ENCODE data around the gene ATRAID. TPM values are rescaled to one million over a fixed set of nuclear protein-coding genes. Genes with fewer than 3 reads are reported as not detected.

Gene ATRAID
- polyA plus RNA-seq, 3 donors: 93.7 to 176 (median 170) TPM

DNA sequence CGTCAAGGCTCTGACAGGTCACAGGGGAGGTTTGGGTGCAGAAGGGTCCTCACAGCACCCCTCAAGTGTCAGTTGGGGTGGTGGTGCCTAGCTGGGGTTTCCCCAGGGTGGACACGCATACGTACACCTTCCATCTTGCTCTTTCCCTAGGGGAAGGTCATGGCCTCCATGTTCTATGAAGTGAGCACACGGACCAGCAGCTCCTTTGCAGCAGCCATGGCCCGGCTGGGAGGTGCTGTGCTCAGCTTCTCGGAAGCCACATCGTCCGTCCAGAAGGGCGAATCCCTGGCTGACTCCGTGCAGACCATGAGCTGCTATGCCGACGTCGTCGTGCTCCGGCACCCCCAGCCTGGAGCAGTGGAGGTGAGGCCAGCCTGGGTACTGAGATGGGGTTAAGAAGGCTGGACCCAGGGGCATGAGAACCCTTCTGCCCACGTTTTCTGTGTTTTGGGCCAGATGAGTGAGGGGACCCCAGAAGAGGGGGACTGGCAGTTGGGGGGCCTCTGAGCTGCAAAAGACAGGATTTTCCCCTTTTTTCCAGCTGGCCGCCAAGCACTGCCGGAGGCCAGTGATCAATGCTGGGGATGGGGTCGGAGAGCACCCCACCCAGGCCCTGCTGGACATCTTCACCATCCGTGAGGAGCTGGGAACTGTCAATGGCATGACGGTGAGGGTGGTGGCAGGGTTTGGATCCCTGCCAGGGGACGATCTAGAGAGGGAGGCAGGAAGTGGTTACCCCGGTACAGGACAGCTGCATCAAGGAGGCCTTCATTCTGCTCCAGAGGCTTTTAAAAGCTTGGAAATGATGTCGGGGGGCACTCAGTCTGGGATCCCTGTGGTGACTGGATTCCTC, 30.1 kb downstream of the ATRAID start:
- WGBS, 3 donors: 80 to 87% (median 83%) methylated on average over 24 of the region's 24 CpGs
- H3K27ac ChIP-seq (ENCODE audit: low read depth, low read length): no peak overlapping the region

GRCh38 chr2:27242614-27242951, 30.7 kb downstream of the ATRAID start:
- no peak overlapping the region for H3K27ac ChIP-seq (ENCODE audit: low read depth, low read length)
- 94 to 96% (median 95%) methylated on average over 16 of the region's 16 CpGs for WGBS, 3 donors

DNA sequence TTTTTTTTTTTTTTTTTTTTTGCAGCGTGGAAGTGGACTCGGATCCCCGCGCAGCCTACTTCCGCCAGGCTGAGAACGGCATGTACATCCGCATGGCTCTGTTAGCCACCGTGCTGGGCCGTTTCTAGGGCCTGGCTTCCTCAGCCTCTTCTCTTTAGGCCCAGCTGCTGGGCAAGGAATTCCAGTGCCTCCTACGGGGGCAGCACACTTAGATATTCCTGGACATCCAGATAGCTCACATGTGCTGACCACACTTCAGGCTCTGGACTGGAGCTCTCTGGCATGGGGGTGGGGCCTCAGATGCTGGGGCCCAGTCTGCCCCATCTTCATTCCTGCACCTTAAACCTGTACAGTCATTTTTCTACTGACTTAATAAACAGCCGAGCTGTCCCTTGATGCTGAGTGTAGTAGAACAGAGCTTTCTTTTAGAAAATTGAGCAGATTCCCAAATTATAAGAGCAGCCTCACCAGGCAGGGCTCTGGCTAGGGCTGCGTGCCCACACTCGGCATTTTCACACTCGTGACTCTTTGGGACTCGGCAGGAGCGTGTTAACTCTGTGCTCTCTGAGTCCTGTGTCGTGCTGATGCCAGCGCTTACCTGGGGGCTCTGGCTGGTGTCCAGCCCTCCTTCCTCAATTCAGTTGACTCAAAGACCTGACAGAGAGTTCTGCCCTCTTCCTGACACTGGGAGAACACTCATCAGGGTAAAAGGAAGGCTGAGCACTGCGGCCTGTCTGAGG, 31.7 kb downstream of the ATRAID start:
- 86 to 91% (median 89%) methylated on average over 18 to 19 of the region's 19 CpGs for WGBS, 3 donors
- H3K27ac ChIP-seq (ENCODE audit: low read depth, low read length): no peak overlapping the region

DNA sequence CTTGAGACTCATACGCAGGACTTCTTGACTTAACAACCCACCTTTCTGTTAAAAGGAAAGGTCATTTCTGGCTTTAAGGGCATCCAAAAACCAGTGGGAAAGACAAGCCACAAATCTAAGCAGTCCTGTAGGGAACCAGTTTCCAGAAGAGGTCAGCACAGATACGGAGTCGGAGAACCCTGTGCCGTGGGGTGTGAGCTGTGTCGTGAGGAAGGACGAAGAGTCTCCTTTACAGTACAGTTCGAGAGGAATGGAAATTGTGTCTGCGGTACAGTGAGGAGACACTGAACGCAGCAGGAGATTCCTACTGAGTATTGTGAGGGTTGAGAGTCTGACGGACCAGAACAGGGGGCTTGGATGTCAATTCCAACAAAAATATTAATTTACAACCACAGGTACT, 33.3 kb downstream of the ATRAID start:
- no peak overlapping the region for H3K27ac ChIP-seq (ENCODE audit: low read depth, low read length)
- WGBS, 3 donors: 71 to 79% (median 76%) methylated on average over 10 of the region's 10 CpGs

DNA sequence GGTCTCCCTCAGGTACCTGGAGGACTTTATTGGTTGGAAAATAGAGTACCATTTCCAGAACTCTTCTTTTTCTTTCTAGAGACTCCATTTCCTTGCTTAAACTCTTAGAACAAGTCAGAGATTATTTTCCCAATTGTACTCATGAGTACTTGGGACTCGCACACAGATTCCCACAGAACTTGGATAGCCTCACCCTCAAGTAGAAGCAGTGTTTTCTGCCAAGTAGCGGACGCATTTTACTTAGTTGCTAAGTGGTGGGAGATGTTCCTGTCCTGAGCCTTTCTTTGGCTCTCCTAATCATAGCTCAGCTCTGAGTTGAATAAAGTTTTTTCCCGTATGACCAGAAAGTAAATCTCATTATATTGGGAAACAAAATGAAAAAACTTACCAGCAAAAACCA, 33.8 kb downstream of the ATRAID start:
- H3K27ac ChIP-seq (ENCODE audit: low read depth, low read length): no peak overlapping the region
- 65 to 84% (median 74%) methylated on average over 4 of the region's 4 CpGs for WGBS, 3 donors

- WGBS, 3 donors: 70 to 78% (median 75%) methylated on average over 4 of the region's 4 CpGs
These were observed 36.1 kb downstream of the ATRAID start for GRCh38 chr2:27247893-27248292.

DNA sequence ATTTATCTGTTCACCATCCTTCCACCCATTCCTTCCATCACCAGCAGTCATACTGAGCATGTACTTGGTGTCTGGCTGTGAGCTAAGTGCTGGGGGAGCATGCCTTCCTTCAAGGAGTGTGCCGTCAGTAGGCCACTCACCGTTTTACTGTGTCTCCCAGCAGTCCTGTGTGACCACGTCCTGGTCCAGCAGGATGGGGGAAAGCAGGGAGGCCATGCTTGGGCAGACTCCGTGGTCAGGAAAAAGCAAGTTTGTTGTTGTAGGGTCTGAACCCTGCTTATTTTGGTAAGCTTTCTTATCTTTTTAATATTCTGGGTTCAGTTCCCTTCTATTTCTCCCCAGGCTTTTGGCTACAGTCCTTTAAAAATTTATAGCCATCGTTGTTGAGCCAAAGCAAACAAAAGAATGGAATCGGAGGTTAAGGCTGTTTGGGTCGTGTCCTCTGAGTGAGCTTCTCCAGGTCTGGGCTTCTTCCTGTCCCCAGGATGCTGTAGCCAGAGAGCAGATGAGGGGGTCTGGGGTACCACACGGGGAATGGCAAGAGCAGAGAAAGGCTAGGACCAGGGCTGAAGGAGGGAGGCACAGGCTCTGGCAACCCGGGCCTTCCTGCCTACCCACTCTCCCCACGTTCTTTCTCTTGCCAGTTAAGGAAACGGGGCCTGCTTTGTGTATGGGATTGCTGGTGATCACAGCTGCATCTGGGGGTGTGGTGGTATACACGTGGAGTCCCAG, 37.5 kb downstream of the ATRAID start:
- no peak overlapping the region for H3K27ac ChIP-seq (ENCODE audit: low read depth, low read length)
- 48 to 61% (median 61%) methylated on average over 12 of the region's 12 CpGs for WGBS, 3 donors

More at GRCh38 chr2:27247893-27248292, 36.1 kb downstream of the ATRAID start:
- no peak overlapping the region for H3K27ac ChIP-seq (ENCODE audit: low read depth, low read length)

DNA sequence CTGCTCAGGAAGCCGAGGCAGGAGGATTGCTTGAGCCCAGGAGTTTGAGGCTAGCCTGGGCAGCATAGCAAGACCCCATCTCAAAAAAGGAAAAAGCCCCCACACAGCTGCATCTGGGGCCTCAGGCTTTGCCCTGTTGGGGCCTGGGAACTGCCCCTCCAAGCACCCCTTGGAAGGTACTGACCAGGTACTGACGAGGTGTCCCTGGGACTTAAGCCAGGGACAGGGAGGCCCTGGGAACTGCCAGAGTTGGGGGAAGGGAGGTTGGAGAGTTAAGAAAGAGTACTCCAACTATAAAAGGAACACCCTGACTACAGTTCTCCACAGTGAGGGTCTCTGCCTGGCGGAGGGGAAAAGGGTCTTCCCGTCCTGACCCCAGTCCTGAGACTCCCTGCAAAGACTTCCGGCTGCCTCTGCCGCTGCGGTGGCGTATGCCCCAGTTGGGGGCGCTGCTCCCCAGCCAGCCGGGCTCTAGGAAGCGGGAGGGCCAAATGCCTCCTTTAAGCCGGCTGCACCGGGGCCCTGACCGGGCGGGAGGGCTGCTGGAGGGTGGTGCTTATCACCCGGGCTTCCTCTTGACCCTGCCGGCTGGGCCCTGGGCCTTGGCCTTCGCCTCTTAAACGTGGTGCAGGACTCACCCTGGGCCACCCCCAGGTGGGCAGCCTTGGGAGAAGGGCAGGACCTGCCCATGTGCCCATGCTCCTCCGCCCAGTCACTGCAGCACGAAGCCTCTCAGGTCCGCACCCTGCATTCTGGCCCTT, 38.2 kb downstream of the ATRAID start:
- no peak overlapping the region for H3K27ac ChIP-seq (ENCODE audit: low read depth, low read length)
- 20 to 23% (median 22%) methylated on average over 19 to 22 of the region's 22 CpGs for WGBS, 3 donors

- no peak overlapping the region for H3K27ac ChIP-seq (ENCODE audit: low read depth, low read length)
- 54 to 68% (median 61%) methylated on average over 12 to 13 of the region's 13 CpGs for WGBS, 3 donors
These were observed 39.0 kb downstream of the ATRAID start for GRCh38 chr2:27250652-27251379.

DNA sequence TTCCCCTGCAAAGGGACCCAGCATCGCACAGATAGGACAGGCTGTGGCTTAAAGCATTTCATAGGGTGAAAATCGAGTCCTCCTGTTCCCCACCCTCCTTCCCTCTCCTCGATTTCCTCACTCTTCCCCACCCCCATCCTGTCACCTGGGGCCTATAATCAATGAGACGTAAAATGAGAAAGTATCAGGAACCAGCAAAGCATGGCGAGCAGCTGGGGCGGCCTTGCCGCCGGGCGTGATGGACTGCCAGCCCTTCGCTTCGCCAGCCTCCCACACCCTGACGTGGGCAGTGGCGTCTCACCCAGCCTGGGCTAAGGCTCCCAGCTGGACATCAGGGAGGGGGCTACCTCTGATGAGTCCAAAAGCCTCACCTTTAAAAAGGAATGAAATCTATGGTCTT, 39.9 kb downstream of the ATRAID start:
- 78 to 79% (median 79%) methylated on average over 13 of the region's 13 CpGs for whole genome bisulfite sequencing, 3 donors
- no peak overlapping the region for H3K27ac ChIP-seq (ENCODE audit: low read depth, low read length)

DNA sequence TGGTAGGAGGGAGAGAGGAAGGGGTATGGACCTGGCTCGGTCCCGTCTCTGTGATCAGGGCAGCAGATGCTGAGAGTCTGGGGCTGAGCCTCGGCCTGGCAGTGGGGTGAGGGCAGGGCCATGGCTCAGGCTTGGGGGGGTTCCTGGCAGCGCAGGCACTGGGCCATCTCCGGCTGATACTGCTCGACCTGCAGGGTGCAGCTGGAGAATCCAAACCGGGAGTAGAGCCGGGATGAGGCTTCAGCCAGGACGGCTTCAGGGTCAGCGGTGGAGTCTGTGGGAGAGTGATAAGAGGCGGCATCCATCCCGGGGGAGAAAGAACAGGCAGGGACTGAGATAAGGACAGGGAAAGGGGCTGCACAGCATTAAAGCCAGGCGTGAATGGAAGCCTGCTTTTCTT, 43.3 kb downstream of the ATRAID start:
- no peak overlapping the region for H3K27ac ChIP-seq (ENCODE audit: low read depth, low read length)
- WGBS, 3 donors: 21 to 43% (median 42%) methylated on average over 12 to 13 of the region's 13 CpGs

DNA sequence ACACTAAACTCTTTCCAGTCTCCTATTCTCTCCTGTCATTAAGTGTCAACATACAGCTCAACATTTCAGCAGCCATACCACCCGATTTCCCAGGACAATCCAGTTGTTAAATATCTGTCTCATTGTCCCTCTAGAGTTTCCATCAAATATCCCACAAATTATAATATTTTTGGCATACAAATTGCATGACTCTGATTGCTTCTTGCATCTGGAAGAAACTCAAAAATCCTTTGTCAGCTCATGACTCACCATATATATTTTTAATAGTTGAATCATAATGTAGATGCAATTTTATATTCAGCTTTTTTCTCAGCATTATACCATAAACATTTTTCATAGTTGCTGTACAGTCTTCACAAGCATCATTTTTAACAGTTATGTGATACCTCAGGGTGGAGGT, 43.8 kb downstream of the ATRAID start:
- no peak overlapping the region for H3K27ac ChIP-seq (ENCODE audit: low read depth, low read length)
- WGBS, 3 donors: 11 to 43% (median 34%) methylated on average over 1 of the region's 1 CpG

GRCh38 chr2:27256855-27257454, 45.1 kb downstream of the ATRAID start:
- H3K27ac ChIP-seq (ENCODE audit: low read depth, low read length): no peak overlapping the region
- WGBS, 3 donors: 48 to 78% (median 72%) methylated on average over 2 to 7 of the region's 7 CpGs

- H3K27ac ChIP-seq (ENCODE audit: low read depth, low read length): no peak overlapping the region
- 82 to 93% (median 88%) methylated on average over 8 of the region's 8 CpGs for WGBS, 3 donors
These were observed 46.2 kb downstream of the ATRAID start for GRCh38 chr2:27258051-27258450.

DNA sequence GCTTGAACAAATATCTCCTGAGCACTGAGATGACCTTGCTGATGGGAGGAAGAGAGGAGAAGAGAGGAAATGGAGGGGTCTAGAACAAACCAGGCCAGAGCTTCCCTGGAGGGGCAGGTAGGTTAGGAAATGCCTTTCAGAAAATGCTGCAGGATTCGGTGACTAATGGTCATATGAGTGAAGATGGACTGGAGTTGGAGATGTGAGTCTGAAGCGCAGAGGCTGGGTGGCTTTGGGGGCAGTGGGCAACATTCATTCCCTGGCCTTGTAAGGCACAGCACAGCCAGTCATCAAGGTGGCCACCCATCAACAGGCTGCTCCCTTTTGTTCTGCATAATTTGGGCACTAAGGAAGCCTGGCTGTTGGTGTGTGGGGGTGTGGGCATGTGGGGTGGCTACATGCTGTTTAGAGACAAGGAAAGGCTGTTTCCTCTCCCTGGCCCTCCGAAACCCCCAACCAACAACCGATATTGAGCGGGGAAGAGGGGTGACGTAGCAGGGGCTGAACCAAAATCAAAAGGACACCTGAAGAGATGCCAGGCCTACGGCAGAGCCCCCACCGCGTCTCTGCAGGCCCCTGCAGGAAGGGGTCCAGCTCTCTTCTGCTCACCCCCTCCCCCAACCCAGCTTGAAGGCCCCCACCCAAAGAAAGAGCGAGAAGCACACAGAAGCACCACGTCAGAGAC, 49.5 kb downstream of the ATRAID start:
- H3K27ac ChIP-seq (ENCODE audit: low read depth, low read length): no peak overlapping the region
- WGBS, 3 donors: 50 to 58% (median 52%) methylated on average over 11 of the region's 11 CpGs

DNA sequence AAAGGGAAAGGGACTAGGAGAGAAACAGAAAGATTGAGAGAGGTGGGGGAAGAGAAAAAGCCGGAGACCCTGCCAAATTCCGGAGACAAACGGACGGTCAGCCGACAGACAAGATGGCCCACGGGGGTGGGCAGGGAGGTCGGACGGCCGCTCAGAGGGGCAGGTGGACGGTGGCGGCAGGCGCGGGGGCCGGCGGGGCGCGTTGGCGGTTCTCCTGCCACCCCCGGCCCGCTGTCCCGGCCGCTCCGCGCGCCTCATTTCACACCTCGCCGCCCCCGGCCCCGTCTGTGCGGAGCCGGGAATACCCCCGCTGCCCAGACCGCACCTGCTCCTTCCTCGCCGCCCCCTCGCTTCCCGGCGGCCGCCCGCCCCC, 50.1 kb downstream of the ATRAID start:
- WGBS, 3 donors: 3 to 4% (median 3%) methylated on average over 20 to 40 of the region's 40 CpGs
- H3K27ac ChIP-seq (ENCODE audit: low read depth, low read length): no peak overlapping the region
